ENCODE measurements around the gene EVI2A.

EVI2A gene

GRCh38 chr17:31294820-31295488 is 26.5 kb downstream of the EVI2A start:
- no peak for DNase-seq
- Histone ChIP-seq H3K36me3 (ENCODE audit: insufficient read depth, low read length) (peaks cover 12% of the 10 kb centered on the region), H3K4me2 (ENCODE audit: insufficient read depth, low read length) (no peak overlapping the region), H3K79me2 (ENCODE audit: insufficient read depth, low read length) (no peaks in the 10 kb centered on the region), H3K9me3 (ENCODE audit: insufficient read depth, low read length, severe bottlenecking) (no peaks in the 10 kb centered on the region), H3K27me3 (ENCODE audit: insufficient read depth, low read length, poor library complexity) (no peaks in the 10 kb centered on the region), H2AFZ (ENCODE audit: low read depth, low read length) (no peak overlapping the region), H3K4me1 (ENCODE audit: insufficient read depth, low read length) (no peaks in the 10 kb centered on the region), H3K9ac (ENCODE audit: low read depth, low read length) (no peak overlapping the region), H4K20me1 (ENCODE audit: insufficient read depth, low read length) (no peaks in the 10 kb centered on the region), H3K4me3 (ENCODE audit: low read depth in 1 of 2, low read length in 2 of 2) (no peak overlapping the region), H3K27ac (ENCODE audit: low read length) (no peak overlapping the region)
- no peak for ATAC-seq (ENCODE audit: insufficient read depth, low read depth)
- no peak for TF ChIP-seq EZH2 (IDR thresholded peaks at IDR 0.05; ENCODE audit: borderline replicate concordance, low read depth, low read length, severe bottlenecking)
- TF ChIP-seq, protein P1, sequence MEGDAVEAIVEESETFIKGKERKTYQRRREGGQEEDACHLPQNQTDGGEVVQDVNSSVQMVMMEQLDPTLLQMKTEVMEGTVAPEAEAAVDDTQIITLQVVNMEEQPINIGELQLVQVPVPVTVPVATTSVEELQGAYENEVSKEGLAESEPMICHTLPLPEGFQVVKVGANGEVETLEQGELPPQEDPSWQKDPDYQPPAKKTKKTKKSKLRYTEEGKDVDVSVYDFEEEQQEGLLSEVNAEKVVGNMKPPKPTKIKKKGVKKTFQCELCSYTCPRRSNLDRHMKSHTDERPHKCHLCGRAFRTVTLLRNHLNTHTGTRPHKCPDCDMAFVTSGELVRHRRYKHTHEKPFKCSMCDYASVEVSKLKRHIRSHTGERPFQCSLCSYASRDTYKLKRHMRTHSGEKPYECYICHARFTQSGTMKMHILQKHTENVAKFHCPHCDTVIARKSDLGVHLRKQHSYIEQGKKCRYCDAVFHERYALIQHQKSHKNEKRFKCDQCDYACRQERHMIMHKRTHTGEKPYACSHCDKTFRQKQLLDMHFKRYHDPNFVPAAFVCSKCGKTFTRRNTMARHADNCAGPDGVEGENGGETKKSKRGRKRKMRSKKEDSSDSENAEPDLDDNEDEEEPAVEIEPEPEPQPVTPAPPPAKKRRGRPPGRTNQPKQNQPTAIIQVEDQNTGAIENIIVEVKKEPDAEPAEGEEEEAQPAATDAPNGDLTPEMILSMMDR (IDR thresholded peaks at IDR 0.05; ENCODE audit: borderline replicate concordance, extremely low read depth, low read length, poor library complexity, severe bottlenecking) = no peak

DNA sequence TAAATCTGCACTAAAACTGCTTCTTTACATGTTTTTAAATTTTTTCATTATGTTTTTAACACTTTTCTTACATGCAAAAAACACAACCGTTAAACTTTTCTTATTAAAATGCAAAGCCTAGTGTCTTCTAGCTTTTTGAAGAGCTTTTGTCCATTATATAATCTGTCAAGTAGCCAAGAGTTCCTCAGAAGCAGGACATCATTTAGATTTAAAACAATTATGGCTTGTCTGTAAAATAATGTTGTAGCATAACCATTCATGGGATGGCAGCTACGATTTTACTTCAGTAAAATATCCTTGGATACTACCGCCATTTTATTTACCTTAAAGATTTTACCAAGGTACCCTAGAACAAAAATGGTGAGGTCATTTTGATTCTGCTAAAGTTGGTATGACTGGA is 27.2 kb downstream of the EVI2A start:
- H2AFZ ChIP-seq (ENCODE audit: low read depth, low read length) = no peak overlapping the region
- H3K79me2 ChIP-seq (ENCODE audit: insufficient read depth, low read length) = no peaks in the 10 kb centered on the region
- H4K20me1 ChIP-seq (ENCODE audit: insufficient read depth, low read length) = no peaks in the 10 kb centered on the region
- no peak overlapping the region for H3K4me2 ChIP-seq (ENCODE audit: insufficient read depth, low read length)
- ATAC-seq (ENCODE audit: insufficient read depth, low read depth) = no peak
- no peaks in the 10 kb centered on the region for H3K4me1 ChIP-seq (ENCODE audit: insufficient read depth, low read length)
- H3K4me3 ChIP-seq (ENCODE audit: low read depth in 1 of 2, low read length in 2 of 2) = no peak overlapping the region
- no peak for DNase-seq
- no peak for TF ChIP-seq EZH2 (IDR thresholded peaks at IDR 0.05; ENCODE audit: borderline replicate concordance, low read depth, low read length, severe bottlenecking)
- TF ChIP-seq, protein P1 (IDR thresholded peaks at IDR 0.05; ENCODE audit: borderline replicate concordance, extremely low read depth, low read length, poor library complexity, severe bottlenecking) = no peak
- H3K27me3 ChIP-seq (ENCODE audit: insufficient read depth, low read length, poor library complexity) = no peaks in the 10 kb centered on the region
- H3K9ac ChIP-seq (ENCODE audit: low read depth, low read length) = no peak overlapping the region
- H3K27ac ChIP-seq (ENCODE audit: low read length) = no peak overlapping the region
- peaks cover 12% of the 10 kb centered on the region for H3K36me3 ChIP-seq (ENCODE audit: insufficient read depth, low read length)
- H3K9me3 ChIP-seq (ENCODE audit: insufficient read depth, low read length, severe bottlenecking) = no peaks in the 10 kb centered on the region

GRCh38 chr17:31293581-31293980 is 27.8 kb downstream of the EVI2A start:
- DNase-seq (no peak), ATAC-seq (ENCODE audit: insufficient read depth, low read depth) (no peak)
- H4K20me1 ChIP-seq (ENCODE audit: insufficient read depth, low read length) = no peaks in the 10 kb centered on the region
- no peaks in the 10 kb centered on the region for H3K27me3 ChIP-seq (ENCODE audit: insufficient read depth, low read length, poor library complexity)
- H3K27ac ChIP-seq (ENCODE audit: low read length) = no peak overlapping the region
- no peaks in the 10 kb centered on the region for H3K4me1 ChIP-seq (ENCODE audit: insufficient read depth, low read length)
- H3K9me3 ChIP-seq (ENCODE audit: insufficient read depth, low read length, severe bottlenecking) = no peaks in the 10 kb centered on the region
- H2AFZ ChIP-seq (ENCODE audit: low read depth, low read length) = no peak overlapping the region
- H3K4me2 ChIP-seq (ENCODE audit: insufficient read depth, low read length) = no peak overlapping the region
- no peak overlapping the region for H3K9ac ChIP-seq (ENCODE audit: low read depth, low read length)
- H3K36me3 ChIP-seq (ENCODE audit: insufficient read depth, low read length) = peaks cover 12% of the 10 kb centered on the region
- no peak overlapping the region for H3K4me3 ChIP-seq (ENCODE audit: low read depth in 1 of 2, low read length in 2 of 2)
- H3K79me2 ChIP-seq (ENCODE audit: insufficient read depth, low read length) = no peaks in the 10 kb centered on the region
- TF ChIP-seq, protein P1 (IDR thresholded peaks at IDR 0.05; ENCODE audit: borderline replicate concordance, extremely low read depth, low read length, poor library complexity, severe bottlenecking) = no peak
- no peak for TF ChIP-seq EZH2 (IDR thresholded peaks at IDR 0.05; ENCODE audit: borderline replicate concordance, low read depth, low read length, severe bottlenecking)
